ENCODE data around the gene MUC6.

The MUC6 gene, protein sequence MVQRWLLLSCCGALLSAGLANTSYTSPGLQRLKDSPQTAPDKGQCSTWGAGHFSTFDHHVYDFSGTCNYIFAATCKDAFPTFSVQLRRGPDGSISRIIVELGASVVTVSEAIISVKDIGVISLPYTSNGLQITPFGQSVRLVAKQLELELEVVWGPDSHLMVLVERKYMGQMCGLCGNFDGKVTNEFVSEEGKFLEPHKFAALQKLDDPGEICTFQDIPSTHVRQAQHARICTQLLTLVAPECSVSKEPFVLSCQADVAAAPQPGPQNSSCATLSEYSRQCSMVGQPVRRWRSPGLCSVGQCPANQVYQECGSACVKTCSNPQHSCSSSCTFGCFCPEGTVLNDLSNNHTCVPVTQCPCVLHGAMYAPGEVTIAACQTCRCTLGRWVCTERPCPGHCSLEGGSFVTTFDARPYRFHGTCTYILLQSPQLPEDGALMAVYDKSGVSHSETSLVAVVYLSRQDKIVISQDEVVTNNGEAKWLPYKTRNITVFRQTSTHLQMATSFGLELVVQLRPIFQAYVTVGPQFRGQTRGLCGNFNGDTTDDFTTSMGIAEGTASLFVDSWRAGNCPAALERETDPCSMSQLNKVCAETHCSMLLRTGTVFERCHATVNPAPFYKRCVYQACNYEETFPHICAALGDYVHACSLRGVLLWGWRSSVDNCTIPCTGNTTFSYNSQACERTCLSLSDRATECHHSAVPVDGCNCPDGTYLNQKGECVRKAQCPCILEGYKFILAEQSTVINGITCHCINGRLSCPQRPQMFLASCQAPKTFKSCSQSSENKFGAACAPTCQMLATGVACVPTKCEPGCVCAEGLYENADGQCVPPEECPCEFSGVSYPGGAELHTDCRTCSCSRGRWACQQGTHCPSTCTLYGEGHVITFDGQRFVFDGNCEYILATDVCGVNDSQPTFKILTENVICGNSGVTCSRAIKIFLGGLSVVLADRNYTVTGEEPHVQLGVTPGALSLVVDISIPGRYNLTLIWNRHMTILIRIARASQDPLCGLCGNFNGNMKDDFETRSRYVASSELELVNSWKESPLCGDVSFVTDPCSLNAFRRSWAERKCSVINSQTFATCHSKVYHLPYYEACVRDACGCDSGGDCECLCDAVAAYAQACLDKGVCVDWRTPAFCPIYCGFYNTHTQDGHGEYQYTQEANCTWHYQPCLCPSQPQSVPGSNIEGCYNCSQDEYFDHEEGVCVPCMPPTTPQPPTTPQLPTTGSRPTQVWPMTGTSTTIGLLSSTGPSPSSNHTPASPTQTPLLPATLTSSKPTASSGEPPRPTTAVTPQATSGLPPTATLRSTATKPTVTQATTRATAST (N-terminal part only)

DNA sequence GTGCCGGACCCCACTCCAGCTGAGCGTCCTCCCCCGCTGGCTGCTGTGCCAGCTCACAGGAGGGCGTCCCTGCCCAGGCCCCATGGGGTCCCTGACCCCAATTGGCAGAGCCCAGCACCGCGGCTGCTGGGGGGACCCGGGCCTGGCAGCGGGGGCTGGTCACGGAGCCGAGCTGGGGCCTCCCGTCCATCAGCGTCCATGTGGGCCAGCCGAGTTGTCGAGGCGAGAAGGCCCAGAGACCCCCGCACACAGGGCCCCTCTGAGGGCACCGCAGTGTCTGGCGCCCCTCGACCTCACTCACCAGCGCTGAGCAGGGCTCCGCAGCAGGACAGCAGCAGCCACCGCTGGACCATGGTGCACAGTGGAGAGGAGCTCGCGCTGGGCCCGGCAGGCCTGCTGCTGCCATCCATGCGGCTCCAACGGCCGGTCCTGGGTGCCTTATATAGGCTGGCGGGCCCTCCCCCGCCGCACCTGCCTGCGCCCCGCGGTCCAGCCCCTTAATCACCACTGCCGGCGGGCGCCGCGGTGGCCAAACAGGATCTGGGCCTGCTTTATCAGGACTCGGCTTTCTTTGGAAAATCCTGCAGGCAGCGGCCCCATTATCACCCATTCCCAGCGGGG is at the start of gene MUC6:
MUC6 (minus strand) TSS at position 416 of the 621 bp plus-strand sequence; CDS start at position 353, 63 bp downstream.
- DNase-seq = no peak

DNA sequence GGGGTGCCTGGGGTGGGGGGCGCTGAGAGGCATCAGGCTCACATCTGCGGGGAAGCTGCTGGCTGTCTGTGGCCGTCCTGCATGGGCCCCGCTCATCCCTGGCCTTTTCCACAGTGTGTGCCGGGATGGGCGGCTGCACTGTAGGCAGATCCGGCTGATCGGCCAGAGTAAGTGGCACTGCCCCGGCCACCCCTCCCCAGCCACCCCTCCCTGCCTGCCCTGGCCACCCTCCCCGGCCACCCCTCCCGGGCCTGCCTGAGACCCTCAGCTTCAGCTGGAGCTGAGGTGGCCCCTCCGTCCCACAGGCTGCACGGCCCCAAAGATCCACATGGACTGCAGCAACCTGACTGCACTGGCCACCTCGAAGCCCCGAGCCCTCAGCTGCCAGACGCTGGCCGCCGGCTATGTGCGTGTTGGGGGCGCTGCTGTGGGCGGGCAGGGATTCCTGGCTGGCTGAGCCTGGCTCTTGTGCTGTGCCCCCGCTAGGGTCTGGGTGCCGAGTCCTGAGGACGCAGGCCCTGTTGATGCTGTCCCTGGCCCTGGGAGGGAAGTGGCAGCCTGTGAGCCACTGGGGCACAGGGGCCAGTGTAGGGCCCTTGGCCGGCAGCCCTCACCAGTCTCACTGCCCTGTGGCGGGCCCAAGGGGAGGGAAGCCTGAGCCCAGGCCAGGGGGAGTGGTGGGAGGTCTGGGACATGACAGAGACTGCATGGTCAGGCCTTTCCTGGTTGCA is 49.1 kb upstream of the MUC6 start:
- DNase-seq = no peak

GRCh38 chr11:1084561-1085439 is 48.3 kb upstream of the MUC6 start:
- DNase-seq = no peak

- no peak for DNase-seq
Measured at GRCh38 chr11:1083621-1084551, 47.4 kb upstream of the MUC6 start.

DNA sequence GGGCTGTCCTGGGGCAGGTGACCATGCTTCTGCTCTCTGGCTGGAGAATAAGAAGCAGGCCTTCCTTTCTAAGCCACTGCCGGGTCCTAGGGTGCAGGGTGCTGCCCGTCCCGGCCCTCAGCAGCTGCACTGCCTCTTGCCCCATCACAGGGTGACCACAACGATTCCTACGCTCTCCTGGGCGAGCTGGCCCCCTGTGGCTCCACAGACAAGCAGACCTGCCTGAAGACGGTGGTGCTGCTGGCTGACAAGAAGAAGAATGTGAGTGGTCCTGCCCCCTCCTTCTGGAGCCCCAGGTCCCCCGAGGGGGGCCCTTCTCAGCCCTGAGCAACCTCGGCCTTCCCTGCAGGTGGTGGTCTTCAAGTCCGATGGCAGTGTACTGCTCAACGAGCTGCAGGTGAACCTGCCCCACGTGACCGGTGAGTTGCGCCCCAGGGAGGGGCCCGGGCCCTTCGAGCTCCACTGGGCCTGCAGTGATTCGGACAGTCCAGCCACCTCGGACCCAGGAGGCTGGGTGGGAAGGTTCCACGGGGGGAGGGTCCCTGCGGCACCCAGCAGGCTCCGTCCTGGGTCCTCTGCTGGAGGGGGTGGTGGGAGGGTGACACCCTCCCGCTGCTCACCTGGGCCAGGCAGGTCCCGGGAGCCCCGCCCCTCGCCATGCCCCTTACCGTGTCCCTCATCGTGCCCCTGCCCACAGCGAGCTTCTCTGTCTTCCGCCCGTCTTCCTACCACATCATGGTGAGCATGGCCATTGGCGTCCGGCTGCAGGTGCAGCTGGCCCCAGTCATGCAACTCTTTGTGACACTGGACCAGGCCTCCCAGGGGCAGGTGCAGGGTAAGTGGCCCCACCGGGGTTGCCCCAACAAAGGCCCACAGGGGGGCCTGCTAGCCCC is 46.5 kb upstream of the MUC6 start:
- DNase-seq = no peak

DNA sequence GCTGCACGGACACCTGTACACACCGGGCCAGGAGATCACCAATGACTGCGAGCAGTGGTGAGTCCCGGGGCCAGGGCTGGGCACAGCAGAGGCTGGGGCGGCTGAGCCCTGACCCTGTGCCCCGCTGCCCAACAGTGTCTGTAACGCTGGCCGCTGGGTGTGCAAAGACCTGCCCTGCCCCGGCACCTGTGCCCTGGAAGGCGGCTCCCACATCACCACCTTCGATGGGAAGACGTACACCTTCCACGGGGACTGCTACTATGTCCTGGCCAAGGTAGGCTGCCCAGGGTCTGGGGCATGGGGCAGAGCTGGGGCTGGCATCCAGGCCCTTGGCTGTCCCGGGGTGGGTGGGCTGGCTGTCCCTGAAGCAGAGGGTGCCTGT is 45.8 kb upstream of the MUC6 start:
- no peak for DNase-seq

DNA sequence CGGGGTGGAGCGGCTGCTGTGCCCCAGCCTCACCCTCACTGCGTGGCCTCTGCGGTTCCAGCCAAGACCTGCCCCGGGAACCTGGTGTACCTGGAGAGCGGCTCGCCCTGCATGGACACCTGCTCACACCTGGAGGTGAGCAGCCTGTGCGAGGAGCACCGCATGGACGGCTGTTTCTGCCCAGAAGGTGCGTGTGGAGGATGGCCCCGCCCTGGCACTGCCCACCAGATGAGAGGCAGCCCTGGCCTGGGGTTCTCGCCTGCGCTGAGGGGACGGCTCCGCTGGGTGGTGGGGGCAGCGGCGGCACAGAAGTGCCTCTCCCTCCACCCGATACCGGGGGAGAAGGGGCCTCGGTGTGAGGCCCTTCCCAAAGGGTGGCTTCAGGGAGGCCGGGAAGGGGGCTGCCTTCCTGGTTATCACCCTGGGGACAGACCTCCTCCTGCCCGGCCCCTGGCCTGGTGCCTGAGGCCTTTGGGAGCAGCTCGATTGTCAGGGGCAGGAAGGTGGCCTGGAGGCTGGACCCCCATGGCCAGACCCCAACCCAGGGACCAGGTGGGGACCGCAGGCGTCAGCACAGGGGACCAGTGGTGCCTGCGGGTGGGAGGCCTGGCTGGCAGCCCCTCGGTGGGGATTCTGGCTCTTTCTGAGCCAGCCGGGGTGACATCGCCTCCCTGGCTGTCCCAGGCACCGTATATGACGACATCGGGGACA is 45.2 kb upstream of the MUC6 start:
- DNase-seq = no peak

DNA sequence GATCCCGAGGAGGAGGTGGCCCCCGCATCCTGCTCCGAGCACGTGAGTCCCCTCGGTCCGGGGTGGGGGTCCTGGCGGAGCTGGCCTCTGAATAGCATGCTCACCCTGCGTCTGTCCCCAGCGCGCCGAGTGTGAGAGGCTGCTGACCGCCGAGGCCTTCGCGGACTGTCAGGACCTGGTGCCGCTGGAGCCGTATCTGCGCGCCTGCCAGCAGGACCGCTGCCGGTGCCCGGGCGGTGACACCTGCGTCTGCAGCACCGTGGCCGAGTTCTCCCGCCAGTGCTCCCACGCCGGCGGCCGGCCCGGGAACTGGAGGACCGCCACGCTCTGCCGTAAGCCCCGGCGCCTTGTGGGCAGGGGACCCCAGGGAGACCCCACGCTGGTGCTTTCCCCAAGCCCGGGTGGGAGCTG is 41.7 kb upstream of the MUC6 start:
- DNase-seq = no peak

DNA sequence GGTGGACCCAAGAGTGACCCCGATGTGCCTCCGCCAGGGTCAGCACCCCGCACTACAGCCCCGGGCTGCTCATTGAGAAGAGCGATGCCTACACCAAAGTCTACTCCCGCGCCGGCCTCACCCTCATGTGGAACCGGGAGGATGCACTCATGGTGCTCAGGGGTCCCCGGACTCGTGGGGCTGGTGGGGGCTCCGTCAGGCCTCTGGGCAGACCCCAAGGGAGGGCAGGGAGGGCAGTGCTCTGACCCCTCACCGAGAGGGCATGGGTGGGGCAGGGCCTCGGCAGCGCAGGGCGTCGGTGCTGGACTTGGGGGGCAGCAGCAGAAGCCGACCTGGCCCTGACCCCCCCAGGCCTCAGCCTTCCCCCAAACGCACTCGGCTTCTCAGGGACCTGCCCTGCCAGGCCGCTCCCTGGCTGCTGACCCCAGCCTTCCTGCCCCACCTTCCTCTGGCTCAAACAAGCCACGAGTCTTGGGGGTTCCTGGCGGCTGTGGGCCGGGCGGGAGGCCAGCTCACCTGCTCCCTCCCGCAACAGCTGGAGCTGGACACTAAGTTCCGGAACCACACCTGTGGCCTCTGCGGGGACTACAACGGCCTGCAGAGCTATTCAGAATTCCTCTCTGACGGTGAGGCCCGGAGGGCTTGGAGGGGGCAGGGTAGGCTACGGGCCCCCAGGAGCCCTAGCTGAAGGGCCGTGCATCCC is 41.0 kb upstream of the MUC6 start:
- DNase-seq = no peak

- DNase-seq = no peak
Measured at GRCh38 chr11:1077033-1077416, 40.5 kb upstream of the MUC6 start.

DNA sequence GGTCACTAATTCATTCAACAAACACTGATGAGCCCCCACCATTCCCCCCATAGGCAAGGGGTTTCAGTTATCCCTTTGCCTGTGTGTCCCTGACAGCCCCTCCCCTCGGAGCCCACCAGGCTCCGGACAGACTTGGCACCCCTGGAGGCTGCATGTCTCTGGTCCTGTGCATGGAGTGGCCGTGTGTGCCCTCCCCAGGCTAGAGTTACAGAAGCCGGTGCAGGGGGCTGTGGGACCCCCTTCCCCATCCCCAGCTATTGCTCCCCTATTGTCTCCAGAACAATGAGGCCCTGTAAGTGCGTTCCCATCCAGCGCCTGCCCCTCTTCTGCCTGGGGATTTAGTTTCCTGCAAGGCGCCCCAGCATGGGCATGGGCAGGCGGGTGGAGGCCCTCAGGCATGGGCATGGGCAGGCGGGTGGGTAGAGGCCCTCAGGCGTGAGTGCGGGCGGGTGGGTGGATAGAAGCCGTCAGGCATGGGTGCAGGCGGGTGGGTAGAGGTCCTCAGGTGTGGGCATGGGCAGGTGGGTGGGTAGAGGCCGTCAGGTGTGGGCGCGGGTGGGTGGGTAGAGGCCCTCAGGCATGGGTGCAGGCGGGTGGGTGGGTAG is 39.6 kb upstream of the MUC6 start:
- no peak for DNase-seq

- DNase-seq = no peak
Measured at GRCh38 chr11:1075341-1075911, 38.9 kb upstream of the MUC6 start.

- DNase-seq = no peak
Measured at GRCh38 chr11:1074244-1075221, 38.0 kb upstream of the MUC6 start, which contains the start of gene MUC2. TSS of gene MUC2 (plus strand) at chr11:1074874.

- no peak for DNase-seq
Measured at GRCh38 chr11:1073851-1074243, 37.3 kb upstream of the MUC6 start.

GRCh38 chr11:1073261-1073724 is 36.8 kb upstream of the MUC6 start:
- no peak for DNase-seq

Data from NCI-H1930 (cell line).